Measurements from ENCODE around the gene RFTN1.

The RFTN1 gene

DNA sequence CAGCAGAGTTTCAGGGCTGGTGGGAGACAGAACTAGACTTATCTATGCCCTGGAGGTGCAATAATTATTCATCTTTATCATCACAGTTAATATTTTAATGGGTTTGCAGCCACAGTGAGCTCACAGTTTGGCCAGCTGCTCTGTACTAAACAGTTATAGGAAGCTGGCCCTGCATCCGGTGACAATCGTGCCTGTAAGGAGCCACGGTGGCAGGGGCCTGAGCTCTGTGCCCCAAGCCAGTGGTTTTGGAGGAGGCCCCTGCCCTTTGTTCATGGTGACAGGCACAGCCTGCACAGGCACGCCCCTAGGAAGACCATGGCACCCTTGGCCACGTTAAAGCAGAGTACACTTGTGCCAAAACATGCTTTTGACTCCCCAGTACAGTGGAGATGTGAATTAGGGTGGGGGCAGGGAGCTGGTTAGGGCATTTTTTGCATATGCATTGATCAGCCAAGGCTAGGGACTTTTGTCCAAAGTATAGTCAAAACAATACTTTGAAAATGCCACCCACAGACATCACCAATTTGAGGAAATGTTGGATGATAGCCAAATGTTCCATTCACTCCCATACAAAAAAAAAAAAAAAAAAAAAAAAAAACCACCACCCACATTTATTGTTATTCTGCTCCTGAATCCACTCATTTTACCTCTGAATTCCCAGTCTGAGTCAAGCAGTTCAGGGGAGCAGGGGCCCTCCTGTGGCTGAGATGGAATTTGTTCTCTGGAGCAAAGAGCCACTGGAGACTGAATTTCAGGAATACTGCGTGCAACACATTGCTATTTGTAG lies 3.4 kb upstream of the RFTN1 start:
- peak; percentile 74 for DNase-seq (ENCODE audit: low read depth)
- TF ChIP-seq, protein P1, sequence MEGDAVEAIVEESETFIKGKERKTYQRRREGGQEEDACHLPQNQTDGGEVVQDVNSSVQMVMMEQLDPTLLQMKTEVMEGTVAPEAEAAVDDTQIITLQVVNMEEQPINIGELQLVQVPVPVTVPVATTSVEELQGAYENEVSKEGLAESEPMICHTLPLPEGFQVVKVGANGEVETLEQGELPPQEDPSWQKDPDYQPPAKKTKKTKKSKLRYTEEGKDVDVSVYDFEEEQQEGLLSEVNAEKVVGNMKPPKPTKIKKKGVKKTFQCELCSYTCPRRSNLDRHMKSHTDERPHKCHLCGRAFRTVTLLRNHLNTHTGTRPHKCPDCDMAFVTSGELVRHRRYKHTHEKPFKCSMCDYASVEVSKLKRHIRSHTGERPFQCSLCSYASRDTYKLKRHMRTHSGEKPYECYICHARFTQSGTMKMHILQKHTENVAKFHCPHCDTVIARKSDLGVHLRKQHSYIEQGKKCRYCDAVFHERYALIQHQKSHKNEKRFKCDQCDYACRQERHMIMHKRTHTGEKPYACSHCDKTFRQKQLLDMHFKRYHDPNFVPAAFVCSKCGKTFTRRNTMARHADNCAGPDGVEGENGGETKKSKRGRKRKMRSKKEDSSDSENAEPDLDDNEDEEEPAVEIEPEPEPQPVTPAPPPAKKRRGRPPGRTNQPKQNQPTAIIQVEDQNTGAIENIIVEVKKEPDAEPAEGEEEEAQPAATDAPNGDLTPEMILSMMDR (conservative IDR thresholded peaks at IDR 0.05; ENCODE audit: low read length) = peak; percentile 84
- no peak overlapping the region for H3K4me3 ChIP-seq (ENCODE audit: low read length)

DNA sequence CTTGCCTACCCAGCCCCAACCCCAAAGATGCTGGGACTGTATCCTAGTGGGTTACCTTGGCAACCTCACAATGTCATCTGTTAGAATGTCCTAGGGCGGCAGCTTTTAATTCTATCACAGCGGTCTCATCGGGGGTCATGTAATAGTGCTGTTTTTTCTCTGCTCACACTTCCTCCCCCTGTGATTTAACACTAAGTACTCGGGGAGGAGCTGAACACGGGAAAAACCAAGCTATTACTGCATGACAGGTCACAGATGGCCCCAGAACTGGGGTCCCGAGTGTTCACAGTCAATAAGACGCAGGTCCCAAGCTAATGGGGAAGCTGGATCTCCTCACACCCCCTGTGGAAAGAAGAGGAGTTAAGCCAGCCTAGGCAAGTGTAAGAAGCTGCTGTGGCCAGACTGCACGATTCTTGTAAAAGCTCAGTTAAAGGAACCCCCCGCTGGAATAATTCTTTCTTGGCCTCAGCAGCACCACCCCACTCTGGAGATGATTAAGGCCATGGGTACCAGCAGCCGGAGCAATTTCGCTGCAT lies 2.5 kb upstream of the RFTN1 start:
- TF ChIP-seq, protein P1 (conservative IDR thresholded peaks at IDR 0.05; ENCODE audit: low read length) = no peak
- no peak for DNase-seq (ENCODE audit: low read depth)
- no peak overlapping the region for H3K4me3 ChIP-seq (ENCODE audit: low read length)

DNA sequence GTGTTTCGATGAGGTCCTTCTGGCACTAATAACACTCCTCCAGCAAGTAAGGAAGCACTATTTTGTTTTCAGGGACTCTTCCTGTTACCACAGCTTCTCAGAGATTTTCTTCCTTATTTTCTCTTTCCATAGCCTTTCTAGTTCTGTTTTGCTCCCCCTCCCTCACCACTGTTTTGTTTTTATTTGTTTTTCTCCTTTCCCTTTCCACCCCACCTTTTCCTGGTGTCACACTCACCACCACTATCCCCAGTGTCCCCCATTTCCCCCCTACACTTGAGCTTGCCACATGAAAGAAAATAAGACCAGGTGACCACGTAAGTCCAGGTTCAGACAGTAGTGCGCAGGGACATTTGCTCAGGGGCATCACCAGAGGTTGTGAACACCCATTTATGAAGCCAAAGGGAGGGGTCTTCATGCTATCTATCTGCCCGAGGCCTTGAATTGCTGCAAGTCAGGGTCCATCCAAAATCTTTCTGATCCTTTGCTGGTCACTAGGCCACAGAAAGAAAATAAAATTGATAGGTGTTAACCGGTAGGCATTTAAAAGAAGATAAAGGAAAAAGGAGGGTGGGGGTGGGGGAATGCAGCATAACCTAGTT lies 1.4 kb upstream of the RFTN1 start:
- H3K4me3 ChIP-seq (ENCODE audit: low read length) = no peak overlapping the region
- DNase-seq (ENCODE audit: low read depth) = no peak
- TF ChIP-seq, protein P1 (conservative IDR thresholded peaks at IDR 0.05; ENCODE audit: low read length) = no peak

DNA sequence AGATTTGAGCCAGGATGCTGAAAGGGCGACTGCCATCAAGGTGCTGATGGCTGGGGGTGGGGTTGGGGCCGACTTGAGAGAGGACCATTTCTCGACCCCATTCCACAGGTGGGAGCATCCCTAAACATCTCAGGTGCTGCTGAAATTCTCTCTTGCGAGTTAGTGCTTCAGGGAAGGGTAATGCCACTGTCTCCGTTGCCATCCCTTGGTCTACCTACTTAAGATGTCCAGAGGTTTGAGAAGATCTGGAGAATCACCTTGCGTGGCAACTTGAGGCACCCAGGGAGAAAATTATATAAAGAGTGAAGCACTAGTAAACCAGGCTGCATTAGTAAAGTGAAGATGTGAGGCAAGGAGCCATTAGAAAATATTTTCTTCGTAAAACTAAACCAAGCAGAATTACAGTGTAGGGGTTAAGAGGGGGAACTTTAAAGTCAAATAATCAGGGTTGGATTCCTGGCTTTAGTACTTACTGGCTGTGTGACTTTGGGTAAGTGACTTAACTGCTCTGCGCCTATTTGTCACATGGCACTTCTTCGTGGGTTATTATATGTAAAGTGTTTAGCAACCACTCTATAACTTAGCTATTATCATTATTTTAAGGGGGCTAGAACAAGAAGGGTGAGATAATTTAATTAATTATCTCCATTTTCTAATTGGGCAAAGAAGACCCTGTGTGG lies 662 bp upstream of the RFTN1 start:
- H3K4me3 ChIP-seq (ENCODE audit: low read length) = peak overlapping the region; percentile 95
- no peak for DNase-seq (ENCODE audit: low read depth)

DNA sequence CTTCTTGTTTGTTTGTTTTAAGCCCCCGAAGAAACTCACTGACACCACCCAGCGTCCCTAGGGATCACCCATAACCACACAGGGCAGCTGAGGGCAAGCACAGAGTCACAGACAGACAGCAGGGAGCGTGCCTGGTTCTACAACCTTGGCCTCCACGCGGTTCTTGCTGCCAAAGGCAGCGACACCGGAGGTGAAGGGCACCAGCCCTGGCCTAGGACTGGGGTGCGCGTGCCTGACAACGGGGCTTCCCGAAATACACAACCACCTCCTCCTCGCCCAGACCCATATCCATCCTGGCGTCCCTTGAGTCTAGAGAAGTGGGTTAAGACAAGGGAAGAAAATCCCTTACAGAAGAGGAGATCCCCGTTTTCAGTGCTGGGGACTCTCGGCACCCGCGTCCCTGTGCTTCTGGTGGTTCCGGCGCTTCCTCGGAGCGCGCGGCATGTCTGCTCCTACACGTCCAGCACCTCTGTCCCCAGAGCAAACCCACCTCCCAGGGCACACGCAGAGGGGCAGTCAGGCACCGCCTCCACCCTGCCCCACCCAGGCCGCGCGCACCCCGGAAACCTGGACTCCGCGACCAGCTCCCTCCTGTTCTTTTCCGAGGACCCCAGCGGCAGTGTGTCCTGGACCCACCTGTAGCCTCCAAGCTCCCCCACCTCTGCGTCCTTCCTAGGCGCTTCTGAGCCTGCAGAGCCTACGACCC lies 911 bp downstream of the RFTN1 start:
- peak overlapping the region; percentile 95 for H3K4me3 ChIP-seq (ENCODE audit: low read length)
- TF ChIP-seq, protein P1 (conservative IDR thresholded peaks at IDR 0.05; ENCODE audit: low read length) = no peak; the same call in 1 of the 2 replicates
- DNase-seq (ENCODE audit: low read depth) = no peak

More for the DNA sequence above, 662 bp upstream of the RFTN1 start:
- TF ChIP-seq, protein P1 (conservative IDR thresholded peaks at IDR 0.05; ENCODE audit: low read length) = no peak

DNA sequence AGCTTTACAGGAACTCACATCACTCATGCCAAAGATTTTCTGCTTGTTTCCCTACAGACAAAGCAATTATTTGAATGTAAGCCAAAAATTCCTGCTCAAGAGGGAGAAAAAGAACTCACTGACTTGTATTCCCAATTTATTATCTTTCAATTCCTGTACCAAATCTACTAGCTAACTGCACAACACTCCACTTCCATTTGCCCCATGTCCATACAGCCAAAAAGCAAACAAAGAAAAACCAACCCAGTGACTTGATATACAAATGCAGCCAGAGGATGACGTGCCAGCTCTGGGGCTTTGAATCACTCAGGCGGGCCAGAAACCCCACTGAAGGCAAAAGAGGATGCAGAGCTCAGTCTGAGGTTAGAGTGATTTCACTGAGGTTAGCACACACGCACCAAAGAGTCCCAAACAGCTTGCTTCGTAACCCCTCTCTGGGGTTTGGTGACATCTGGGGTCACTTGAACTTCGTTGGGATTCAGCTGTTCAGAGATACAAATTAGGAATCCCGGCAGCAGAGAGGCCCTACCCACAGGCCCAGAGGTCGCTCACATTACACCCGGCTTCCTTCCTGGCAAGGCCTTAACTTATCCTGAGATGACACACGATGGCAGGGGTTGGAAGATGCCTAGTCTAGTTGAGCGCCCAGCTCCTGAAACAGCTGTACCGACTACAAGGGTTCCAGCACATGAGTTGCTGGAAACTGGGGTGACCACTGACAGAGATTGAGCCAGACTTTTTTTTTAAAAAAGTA lies 1.6 kb downstream of the RFTN1 start:
- peak overlapping the region; percentile 95 for H3K4me3 ChIP-seq (ENCODE audit: low read length)
- peak; percentile 86 for DNase-seq (ENCODE audit: low read depth)
- TF ChIP-seq, protein P1 (conservative IDR thresholded peaks at IDR 0.05; ENCODE audit: low read length) = no peak; the same call in 1 of the 2 replicates

Data from AG10803 (cell line).